ENCODE measurements around the gene MOSMO. TPM values are rescaled to one million over a fixed set of nuclear protein-coding genes. Genes with fewer than 3 reads are reported as not detected.

The MOSMO gene
- total RNA-seq, 2 donors from 2014 or later = 19.6 to 21.0 TPM

DNA sequence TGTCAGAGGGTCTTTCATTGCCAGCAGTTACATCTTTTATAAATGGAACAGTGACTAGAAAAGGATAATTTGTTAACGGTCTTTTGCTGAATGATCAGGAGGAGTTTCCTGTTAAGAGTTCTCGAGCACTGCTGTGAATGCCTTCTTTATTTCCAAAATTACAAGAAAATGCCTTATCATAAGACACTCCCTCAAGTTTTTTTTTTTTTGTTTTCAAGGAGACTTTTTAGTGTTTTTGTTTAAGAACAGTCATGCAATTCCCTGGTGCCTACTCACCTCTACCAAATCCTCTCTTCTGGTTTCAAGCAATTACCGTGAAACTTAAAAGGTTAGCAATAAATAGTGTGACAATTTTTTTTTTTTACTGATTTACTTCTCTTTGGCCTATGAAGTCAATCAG lies 65.4 kb downstream of the MOSMO start:
- Histone ChIP-seq H3K4me1 (replicated peaks) (peaks cover 3% of the 10 kb centered on the region), H3K36me3 (no peaks in the 10 kb centered on the region), H3K9me3 (no peaks in the 10 kb centered on the region), H3K27ac (no peak overlapping the region), H3K4me3 (no peak overlapping the region), H3K27me3 (replicated peaks; ENCODE audit: insufficient read depth) (no peaks in the 10 kb centered on the region)
- no peak for DNase-seq (ENCODE audit: low spot score)
- WGBS = 74% methylated on average over 3 of the region's 3 CpGs
- intact Hi-C loops (cut with DNase I) = no loop called here
- no peak for TF ChIP-seq POLR2AphosphoS5 (IDR thresholded peaks at IDR 0.05)
- no peak for TF ChIP-seq CTCF (IDR thresholded peaks at IDR 0.05)
- no peak for TF ChIP-seq POLR2A (IDR thresholded peaks at IDR 0.05)

- intact Hi-C loops (cut with DNase I) = no loop called here
- DNase-seq (ENCODE audit: low spot score) = no peak
- Histone ChIP-seq H3K9me3 (no peaks in the 10 kb centered on the region), H3K4me1 (replicated peaks) (peaks cover 3% of the 10 kb centered on the region), H3K4me3 (no peak overlapping the region), H3K27ac (no peak overlapping the region), H3K36me3 (no peaks in the 10 kb centered on the region), H3K27me3 (replicated peaks; ENCODE audit: insufficient read depth) (no peaks in the 10 kb centered on the region)
- WGBS = 84% methylated on average over 11 of the region's 11 CpGs
- TF ChIP-seq CTCF (IDR thresholded peaks at IDR 0.05) = no peak
- no peak for TF ChIP-seq POLR2AphosphoS5 (IDR thresholded peaks at IDR 0.05)
- no peak for TF ChIP-seq POLR2A (IDR thresholded peaks at IDR 0.05)
These were observed 67.3 kb downstream of the MOSMO start for GRCh38 chr16:22075043-22075757.

- Histone ChIP-seq H3K27ac (no peak overlapping the region), H3K9me3 (no peaks in the 10 kb centered on the region), H3K27me3 (replicated peaks; ENCODE audit: insufficient read depth) (no peaks in the 10 kb centered on the region), H3K36me3 (no peaks in the 10 kb centered on the region), H3K4me1 (replicated peaks) (peaks cover 3% of the 10 kb centered on the region), H3K4me3 (no peak overlapping the region)
- no peak for DNase-seq (ENCODE audit: low spot score)
- no peak for TF ChIP-seq POLR2A (IDR thresholded peaks at IDR 0.05)
- no peak for TF ChIP-seq POLR2AphosphoS5 (IDR thresholded peaks at IDR 0.05)
- no peak for TF ChIP-seq CTCF (IDR thresholded peaks at IDR 0.05)
- intact Hi-C loops (cut with DNase I) = loop anchor here (2.0 kb wide), 1 partner anchor 113 kb away; no protein-coding TSS in a partner anchor
- 93% methylated on average over 1 of the region's 1 CpG for WGBS
These were observed 67.9 kb downstream of the MOSMO start for GRCh38 chr16:22075776-22076175.

GRCh38 chr16:22077700-22078313 lies 69.9 kb downstream of the MOSMO start:
- no peaks in the 10 kb centered on the region for H3K9me3 ChIP-seq
- TF ChIP-seq POLR2A (IDR thresholded peaks at IDR 0.05) (no peak), CTCF (IDR thresholded peaks at IDR 0.05) (peak; percentile 33 to 84 (median 72)), POLR2AphosphoS5 (IDR thresholded peaks at IDR 0.05) (peak; percentile 30)
- intact Hi-C loops (cut with DNase I) = loop anchor here (1.0 to 2.0 kb wide), 2 partner anchors 77 to 111 kb away; partner anchors contain the start of gene PDZD9
- no peaks in the 10 kb centered on the region for H3K27me3 ChIP-seq (replicated peaks; ENCODE audit: insufficient read depth)
- H3K27ac ChIP-seq = no peak overlapping the region
- WGBS = 40% methylated on average over 8 of the region's 8 CpGs
- H3K4me1 ChIP-seq (replicated peaks) = no peaks in the 10 kb centered on the region
- DNase-seq (ENCODE audit: low spot score) = peak; percentile 50
- H3K36me3 ChIP-seq = no peaks in the 10 kb centered on the region
- H3K4me3 ChIP-seq = no peak overlapping the region

Measured in prostate gland (tissue), 2 donors.